HG03342 (cell line): ENCODE data around the gene NIPA2.

Experiments
- ATAC-seq: cut with Tn5 transposase; IDR thresholded peaks from one replicate; pipeline ENCODE4 v1.9.1; 2021; ENCODE audit warnings: mild to moderate bottlenecking, moderate library complexity; ENCODE audit not compliant: unreplicated experiment

Gene NIPA2

DNA sequence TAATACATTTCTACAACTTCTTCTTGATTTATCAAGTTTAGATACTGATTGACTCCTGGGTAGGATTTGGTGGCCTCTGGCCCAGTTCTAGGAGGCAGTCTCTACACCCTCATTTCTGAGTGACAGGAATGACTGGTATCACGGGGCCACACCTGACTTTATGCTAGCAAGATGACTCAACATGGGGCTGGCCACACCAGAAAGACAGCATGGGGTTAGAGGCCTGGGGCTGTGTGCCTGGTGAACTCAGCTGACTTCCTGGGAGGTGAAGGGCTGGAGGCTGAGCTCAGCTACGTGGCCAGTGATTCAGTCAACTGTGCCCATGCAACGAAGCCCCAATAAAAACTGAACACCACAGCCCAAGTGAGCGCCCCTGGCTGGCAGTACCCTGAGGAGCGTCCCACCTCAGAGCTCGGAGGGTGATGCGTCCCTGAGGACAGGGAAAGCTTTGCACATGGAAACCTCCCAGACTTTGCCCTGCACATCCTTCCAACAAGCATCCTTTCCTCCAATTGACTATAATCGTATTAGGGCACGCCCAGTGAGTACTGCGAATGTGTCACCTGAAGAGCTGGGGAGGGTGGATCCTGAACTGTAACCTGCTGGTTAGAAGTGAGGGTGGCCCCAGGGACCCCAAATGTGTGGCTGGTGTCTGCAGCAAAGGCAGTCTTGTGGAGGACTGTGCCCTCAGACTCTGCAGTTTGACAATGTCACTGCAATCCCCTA is 57.2 kb downstream of the NIPA2 start:
- peak; percentile 88 for ATAC-seq

DNA sequence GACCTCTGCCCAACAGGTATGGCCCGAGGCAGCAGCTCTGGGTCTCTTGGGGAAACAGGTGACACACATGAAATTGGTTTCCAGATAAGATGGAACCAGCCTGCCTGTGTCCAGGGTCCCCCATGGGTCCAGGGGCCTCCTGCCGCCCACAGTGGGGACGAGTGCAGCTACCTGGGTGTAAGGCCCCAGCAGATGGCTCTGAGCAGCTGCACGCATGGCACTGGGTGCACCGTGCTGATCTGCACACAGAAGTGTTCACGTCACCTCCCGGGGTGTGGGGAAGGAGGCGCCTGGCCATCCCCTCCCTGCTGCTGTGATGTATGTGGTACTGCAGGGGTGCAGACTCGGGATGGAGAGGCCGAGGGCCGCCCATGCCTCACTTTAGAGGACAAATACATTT is 63.6 kb downstream of the NIPA2 start:
- no peak for ATAC-seq

DNA sequence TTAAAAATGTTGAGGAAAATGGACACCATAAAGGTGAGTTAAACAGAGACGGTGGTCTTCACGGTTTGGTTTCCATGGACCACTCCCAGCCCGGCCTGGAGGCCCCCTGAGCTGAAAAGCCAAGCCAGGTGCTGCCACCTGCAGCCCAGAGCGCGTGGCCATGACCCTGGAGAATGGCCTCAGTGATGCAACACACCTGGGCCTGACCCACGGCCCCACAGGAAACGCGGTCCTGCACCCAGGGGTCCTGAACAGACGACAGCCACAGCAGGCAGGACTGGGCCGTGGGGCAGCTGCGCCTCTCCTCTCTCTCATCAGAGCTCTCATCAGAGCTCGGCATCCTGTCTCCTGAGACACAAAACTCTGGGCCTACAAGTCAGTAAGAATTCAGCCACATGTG is 64.1 kb downstream of the NIPA2 start:
- no peak for ATAC-seq

DNA sequence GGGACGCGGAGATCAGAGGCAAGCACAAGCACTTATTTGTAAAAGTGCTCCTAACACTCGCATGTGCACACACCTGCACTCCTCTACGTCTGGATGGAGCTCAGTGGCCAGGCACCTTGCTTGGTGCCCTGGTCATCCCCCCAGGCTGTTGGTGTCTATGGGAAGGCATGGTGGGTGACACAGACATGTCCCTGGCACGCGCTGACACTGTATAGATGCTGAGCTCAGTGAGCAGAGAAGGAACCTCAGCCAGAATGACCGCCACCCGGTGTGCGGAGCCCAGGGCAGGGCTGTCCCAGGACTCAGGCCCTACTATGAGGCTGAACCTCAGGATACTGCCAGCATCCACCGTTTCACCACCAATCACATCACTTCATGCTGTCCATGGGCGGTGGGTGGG is 64.5 kb downstream of the NIPA2 start:
- no peak for ATAC-seq

DNA sequence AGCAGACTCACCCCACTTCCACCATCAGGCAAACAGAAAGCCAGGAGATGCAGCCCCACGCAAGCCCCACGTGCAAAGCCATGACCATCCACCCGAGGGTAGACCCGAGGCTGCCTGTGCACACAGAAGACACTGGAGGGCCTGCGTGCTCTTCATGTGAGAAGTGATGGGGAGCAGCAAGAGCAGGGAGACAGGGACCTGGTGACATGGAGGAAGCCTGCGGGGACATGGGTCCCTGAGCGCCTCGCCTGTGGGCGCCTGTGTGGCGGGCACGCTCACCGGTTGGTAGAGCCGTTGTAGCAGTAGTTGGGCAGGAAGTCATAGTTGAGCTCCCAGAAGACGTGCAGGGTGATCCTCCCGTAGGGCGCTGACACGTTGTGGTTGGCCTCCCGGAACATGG is 65.0 kb downstream of the NIPA2 start:
- ATAC-seq = no peak

DNA sequence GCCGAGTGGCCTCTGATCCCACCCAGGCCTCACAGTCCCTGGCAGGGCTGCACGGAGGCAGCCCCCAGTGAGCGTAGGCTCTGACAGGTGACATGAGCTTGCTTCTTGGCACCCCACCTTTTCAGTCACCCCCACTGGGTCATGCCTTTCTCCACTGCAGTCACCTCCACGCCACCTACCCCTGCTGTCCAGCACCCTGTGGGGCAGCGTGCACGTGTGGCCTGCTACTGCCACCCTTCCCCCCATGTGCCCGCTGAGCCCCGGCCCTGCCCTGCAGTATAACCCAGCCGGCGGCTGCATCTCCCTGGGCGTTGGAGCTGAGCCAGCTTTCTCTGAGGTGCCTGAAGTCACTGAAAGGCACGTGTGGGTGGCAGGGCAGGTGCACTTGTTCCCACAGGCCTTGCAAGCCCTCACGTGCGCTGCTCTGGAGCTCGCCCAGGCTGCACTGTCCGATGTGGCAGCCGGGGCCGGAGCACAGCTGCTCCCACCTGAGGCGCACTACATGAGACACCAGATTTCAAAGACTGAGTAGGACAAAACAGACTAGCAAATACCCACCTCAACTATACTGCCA is 65.6 kb downstream of the NIPA2 start:
- no peak for ATAC-seq

DNA sequence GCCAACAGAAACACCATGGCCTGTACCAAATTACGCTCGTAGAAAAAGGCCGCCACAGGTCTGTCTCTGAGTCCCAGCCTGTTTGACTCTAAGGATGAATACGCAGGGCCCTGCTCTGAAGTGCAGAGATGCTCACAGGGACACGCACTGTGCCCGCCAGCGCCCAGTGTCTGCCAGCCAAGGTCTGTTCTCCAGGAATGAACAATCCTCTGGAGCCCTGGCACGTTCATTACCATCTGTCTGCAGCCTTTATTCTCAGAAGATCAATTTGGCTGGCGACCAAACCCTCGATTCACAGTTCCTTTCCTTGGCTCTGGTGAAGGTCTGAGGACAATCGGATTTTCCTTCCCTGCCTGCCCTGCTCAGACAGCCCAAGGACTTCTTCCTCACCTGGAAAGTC is 66.3 kb downstream of the NIPA2 start:
- no peak for ATAC-seq

DNA sequence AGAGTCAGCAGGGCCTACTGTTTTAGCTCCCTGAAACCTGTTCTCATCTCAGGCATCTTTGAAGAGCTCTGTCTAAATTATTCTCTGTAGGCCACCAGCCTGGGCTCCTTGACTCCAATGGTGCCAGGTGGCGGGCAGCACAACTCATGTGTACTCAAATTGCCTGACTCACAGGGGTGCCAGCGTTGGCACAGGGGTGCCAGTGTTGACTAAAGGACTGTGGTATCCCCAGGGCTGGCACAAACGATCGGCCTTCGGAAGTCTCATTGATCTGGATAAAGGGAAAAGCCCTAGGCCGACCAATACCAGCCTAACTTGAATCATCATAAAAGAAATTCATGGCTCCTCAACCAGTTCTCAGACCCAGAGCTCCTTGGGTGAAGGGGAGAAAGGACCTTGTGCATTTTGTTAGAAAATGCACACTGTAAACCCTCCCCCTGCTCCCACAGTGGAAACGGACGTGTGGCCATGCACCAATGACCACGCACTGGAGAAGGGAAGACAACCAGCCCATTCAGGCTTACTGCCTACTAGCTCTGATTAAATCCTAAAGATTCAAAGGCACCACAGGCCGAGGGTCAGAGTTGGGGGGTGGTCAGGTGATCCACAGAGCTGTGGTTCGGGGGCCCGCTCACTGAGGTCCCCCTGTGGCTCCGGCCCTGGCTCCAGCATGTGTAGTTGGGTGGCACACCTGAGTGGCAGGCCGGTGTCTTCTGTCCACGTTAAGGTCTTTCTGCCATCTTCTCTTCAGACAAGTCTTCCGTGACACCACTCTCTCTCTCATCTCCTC is 68.9 kb downstream of the NIPA2 start:
- no peak for ATAC-seq

DNA sequence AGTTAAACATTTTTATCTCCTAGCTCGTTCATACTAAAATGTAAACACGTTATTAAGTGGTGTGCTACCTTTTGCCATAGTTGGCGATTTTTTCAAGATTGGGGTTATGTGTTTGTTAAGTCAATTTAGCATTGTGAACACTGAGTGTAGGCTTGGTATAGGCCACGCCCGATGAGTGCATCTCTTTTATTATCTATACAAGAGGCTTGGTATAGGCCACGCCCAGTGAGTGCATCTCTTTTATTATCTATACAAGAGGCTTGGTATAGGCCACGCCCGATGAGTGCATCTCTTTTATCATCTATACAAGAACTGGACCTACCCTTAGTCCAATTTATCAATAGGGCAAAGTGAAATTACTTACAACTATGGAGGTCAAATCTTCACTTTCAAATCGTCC is 70.4 kb downstream of the NIPA2 start:
- ATAC-seq = no peak

DNA sequence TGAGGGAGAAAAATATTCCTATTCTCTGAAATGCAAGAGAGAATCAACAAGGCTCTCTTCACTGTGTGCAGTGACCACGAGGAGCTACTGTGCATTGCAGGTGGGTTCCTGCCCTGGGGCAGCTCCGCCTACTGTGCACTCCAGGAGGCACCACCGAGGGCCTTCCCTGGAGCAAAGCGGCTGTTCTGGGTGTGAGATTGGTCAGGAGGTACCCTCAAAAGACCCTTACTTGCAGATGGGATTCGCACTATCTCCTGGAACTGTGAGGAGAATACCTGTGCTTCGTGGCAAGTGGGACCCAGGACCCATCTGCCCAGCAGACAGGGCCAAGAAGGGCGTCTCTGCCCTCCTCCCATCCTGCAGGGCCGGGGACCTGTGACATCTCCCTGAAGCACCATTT is 72.8 kb downstream of the NIPA2 start:
- no peak for ATAC-seq

DNA sequence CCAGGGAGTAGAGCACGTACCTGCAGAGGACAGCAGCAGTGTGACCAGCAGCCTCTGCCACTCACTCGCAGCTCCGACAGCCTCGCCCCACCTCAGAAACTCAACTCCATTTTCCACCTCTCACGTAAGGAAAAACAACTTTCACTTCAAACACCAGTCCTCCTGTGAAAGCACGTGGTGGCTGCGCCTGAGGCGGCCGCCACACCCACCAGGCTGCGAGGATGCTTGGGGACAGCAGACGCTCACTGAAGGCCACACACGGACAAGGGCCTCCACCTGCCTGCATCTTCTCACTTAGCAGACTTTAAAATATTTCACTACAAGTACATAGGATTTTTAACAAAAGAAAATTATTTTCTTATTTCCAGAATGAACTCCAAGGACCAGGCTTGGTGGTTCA is 73.8 kb downstream of the NIPA2 start:
- ATAC-seq = no peak

DNA sequence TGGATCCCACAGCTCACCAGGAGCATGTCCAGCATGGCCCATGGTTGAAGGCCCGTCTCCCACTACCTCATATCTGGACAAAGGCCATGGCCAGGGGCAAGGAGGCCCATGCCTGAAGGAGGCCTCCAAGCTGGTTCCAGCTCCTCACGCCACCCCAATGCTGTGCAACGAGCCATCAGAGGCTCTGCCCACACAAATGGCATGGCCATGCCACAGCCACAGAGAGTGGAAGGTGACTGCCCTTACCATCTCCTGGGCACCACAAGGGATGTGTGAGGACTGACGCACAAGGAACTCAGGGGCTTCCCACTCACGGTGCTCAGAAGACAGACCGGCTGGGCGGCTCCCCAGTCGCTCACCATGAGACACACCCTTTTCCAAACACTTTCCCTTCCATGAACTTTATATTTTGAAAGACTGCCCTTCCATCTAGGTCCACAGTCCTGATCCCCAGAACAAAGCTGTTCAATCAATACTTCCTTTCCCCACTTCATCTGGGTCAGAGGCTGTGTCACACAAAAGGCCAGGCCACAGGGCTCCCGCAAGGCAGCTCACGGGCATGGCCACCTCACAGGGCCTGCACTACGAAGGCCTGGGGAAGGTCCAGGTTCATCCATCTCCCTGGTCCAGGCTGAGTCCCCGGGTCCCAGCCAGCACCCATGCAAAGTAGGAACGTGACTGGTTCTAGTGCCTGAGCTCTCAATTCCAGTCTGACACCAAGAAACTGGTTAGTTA is 75.3 kb downstream of the NIPA2 start:
- ATAC-seq = no peak

DNA sequence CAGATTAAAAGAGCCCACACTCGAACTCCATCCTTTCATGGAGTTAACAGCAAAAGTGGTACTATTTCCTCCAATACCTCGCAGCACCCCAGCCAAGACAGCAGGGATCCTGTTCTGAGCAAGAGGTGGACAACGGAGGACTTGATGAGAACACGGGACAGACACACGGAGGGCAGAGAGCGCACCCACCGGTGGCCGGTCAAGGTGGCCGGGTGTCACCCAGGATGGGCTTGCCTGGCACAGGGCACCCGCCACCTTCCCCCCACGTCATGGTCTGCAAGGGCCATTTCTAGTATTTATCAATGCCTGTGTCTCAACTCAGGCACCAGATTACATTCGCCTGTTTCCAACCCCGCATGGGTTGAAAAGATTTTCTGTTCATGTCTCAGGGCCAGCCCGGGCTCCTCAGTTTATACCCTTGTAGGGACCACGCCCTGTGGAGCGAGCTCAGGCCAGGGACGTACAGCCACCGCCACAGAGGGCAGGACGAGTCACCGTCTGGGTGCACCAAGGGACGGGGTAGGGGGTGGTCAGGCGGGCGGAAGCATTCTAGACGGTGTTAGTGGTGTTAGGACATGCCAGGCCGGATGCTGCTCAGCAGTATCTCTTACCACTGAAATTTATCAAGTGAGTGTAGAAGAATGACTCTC is 77.5 kb downstream of the NIPA2 start:
- no peak for ATAC-seq

DNA sequence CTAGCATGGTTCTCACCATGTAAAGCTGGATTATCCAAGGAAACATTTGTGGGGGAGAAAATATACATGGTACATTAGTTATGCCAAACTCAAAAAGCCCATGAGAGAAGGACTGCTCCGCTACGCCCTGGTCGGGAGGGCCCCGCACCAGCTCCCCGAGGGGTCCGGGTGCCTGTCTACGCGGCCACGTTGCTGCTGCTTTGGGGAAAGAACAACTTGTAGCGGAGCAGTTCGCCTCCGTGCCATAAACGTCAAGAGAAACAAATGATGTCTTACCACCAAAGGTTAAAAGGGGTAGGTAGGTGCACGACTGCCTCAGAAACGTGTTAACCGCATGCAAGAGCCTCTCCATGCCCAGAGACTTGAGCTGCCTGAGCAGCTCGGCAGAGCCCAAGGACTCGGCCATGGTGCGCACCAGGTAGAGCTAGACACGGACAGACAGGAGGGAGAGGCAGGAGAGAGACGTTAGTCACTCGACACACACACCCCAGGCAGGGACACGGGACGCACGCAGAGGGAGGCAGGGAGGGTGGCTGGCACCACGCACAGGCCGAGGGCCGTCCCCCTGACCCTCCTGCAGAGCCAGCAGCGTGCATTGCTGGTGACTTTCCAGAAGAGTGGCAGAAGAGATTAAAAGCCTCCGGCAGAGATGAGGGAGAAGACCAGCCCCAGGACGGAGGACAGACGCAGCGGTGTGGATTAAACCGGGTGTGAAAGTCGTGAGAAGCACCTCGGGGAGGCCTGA is 78.3 kb downstream of the NIPA2 start:
- ATAC-seq = no peak

DNA sequence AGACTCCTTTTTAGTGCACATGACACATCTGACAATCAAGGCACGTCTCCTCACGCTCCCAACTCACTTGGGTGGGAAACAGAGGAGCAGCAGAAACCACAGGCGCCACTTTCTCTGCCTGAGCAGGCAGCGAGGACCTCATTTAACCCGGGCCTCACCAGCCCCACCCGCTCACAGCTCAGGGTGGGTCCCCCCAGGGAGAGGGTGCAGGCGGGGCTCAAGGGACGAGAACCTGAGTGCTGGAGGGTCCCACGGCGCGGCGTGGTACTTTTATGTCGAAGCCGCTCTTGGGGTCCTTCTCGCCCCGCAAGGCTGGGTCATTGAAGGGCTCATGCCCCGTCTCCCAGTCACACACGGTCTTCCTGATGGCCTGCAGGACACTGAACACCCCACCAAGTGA is 79.1 kb downstream of the NIPA2 start:
- ATAC-seq = no peak
